SK-N-SH treated with all-trans-retinoic acid at 6 μM for 48 hours (cell line): Measurements from ENCODE around the gene HECTD4.
"Not testable (repeated sequence)": the region's sequence is repeated elsewhere in the genome, so short reads cannot be mapped to it uniquely, and the experiment has no call there.

Source experiments
- ATAC-seq: fragments of 200-7000 bp; cut with Tn5 transposase; 3 replicates; pipeline ENCODE4 v1.9.1; 2020; ENCODE audit warnings: mild to moderate bottlenecking, moderate library complexity
- ARNTL ChIP-seq: fragments of 450-650 bp; formaldehyde crosslinking; IDR thresholded peaks from 2 replicates; pipeline ENCODE4 v1.5.0; 2020; ENCODE audit warnings: low read depth, mild to moderate bottlenecking, moderate library complexity, borderline replicate concordance
- BACH2 ChIP-seq: fragments of 250-450 bp; sonication (Bioruptor Pico); IDR thresholded peaks from 2 replicates; pipeline ENCODE4 v1.9.0; 2021; ENCODE audit warnings: mild to moderate bottlenecking, borderline replicate concordance
- CREB5 ChIP-seq: fragments of 250-450 bp; sonication (Bioruptor Pico); IDR thresholded peaks from 2 replicates; pipeline ENCODE4 v1.5.1; 2020; ENCODE audit warnings: low read depth, mild to moderate bottlenecking, moderate library complexity
- CSDC2 ChIP-seq: fragments of 250-450 bp; sonication (Bioruptor Pico); IDR thresholded peaks from 2 replicates; pipeline ENCODE4 v1.5.0; 2020; ENCODE audit warnings: mild to moderate bottlenecking, moderate library complexity
- CSRNP3 ChIP-seq: fragments of 250-450 bp; sonication (Bioruptor Pico); IDR thresholded peaks from 2 replicates; pipeline ENCODE4 v1.5.1; 2021; ENCODE audit warnings: mild to moderate bottlenecking, moderate library complexity
- ESRRG ChIP-seq: fragments of 250-450 bp; sonication (Bioruptor Pico); IDR thresholded peaks from 2 replicates; pipeline ENCODE4 v1.6.1; 2021; ENCODE audit warnings: mild to moderate bottlenecking
- GLIS3 ChIP-seq: fragments of 250-450 bp; sonication (Bioruptor Pico); IDR thresholded peaks from 2 replicates; pipeline ENCODE4 v1.5.0; 2020; ENCODE audit warnings: mild to moderate bottlenecking, moderate library complexity
- ISL1 ChIP-seq: fragments of 250-450 bp; sonication (Bioruptor Pico); IDR thresholded peaks from 2 replicates; pipeline ENCODE4 v2.1.2; 2022; ENCODE audit warnings: mild to moderate bottlenecking, moderate library complexity
- OSR1 ChIP-seq: fragments of 250-450 bp; sonication (Bioruptor Pico); IDR thresholded peaks from 2 replicates; pipeline ENCODE4 v1.8.0; 2022; ENCODE audit warnings: moderate library complexity, mild to moderate bottlenecking, inconsistent platforms
- PATZ1 ChIP-seq: fragments of 250-450 bp; sonication (Bioruptor Pico); IDR thresholded peaks from 2 replicates; pipeline ENCODE4 v1.8.0; 2020; ENCODE audit warnings: mild to moderate bottlenecking, moderate library complexity, borderline replicate concordance
- PPARA ChIP-seq: fragments of 250-450 bp; sonication (Bioruptor Pico); IDR thresholded peaks from 2 replicates; pipeline ENCODE4 v1.5.0; 2020; ENCODE audit warnings: mild to moderate bottlenecking, borderline replicate concordance
- RARB ChIP-seq: fragments of 250-450 bp; sonication (Bioruptor Pico); IDR thresholded peaks from 2 replicates; pipeline ENCODE4 v1.8.0; 2021; ENCODE audit warnings: mild to moderate bottlenecking, moderate library complexity
- SNAI2 ChIP-seq: fragments of 250-450 bp; sonication (Bioruptor Pico); IDR thresholded peaks from 2 replicates; pipeline ENCODE4 v1.5.0; 2020; ENCODE audit warnings: mild to moderate bottlenecking, moderate library complexity
- TCF4 ChIP-seq: fragments of 250-450 bp; sonication (Bioruptor Pico); IDR thresholded peaks from 2 replicates; pipeline ENCODE4 v1.8.0; 2021; ENCODE audit warnings: mild to moderate bottlenecking, moderate library complexity, borderline replicate concordance
- TOX ChIP-seq: fragments of 250-450 bp; sonication (Bioruptor Pico); IDR thresholded peaks from 2 replicates; pipeline ENCODE4 v1.8.0; 2021; ENCODE audit warnings: mild to moderate bottlenecking, moderate library complexity, borderline replicate concordance
- TSHZ2 ChIP-seq: fragments of 250-450 bp; sonication (Bioruptor Pico); IDR thresholded peaks from 2 replicates; pipeline ENCODE4 v1.5.0; 2020; ENCODE audit warnings: mild to moderate bottlenecking, moderate library complexity
- ZC3H10 ChIP-seq: fragments of 250-450 bp; sonication (Bioruptor Pico); IDR thresholded peaks from 2 replicates; pipeline ENCODE4 v1.5.1; 2021; ENCODE audit warnings: mild to moderate bottlenecking, moderate library complexity
- ZFP3 ChIP-seq: fragments of 250-450 bp; sonication (Bioruptor Pico); IDR thresholded peaks from 2 replicates; pipeline ENCODE4 v1.5.0; 2020; ENCODE audit warnings: mild to moderate bottlenecking, moderate library complexity
- ZFP30 ChIP-seq: fragments of 450-650 bp; formaldehyde crosslinking; IDR thresholded peaks from 2 replicates; pipeline ENCODE4 v1.5.0; 2022; ENCODE audit warnings: mild to moderate bottlenecking, moderate library complexity
- ZNF565 ChIP-seq: fragments of 450-650 bp; formaldehyde crosslinking; conservative IDR thresholded peaks from 2 replicates; pipeline ENCODE4 v1.5.0; 2020; ENCODE audit warnings: low read depth, mild to moderate bottlenecking, moderate library complexity
- ZNF70 ChIP-seq: fragments of 450-650 bp; formaldehyde crosslinking; IDR thresholded peaks from 2 replicates; pipeline ENCODE4 v1.5.0; 2020; ENCODE audit warnings: mild to moderate bottlenecking, moderate library complexity
- ZNF8 ChIP-seq: fragments of 450-650 bp; formaldehyde crosslinking; IDR thresholded peaks from 2 replicates; pipeline ENCODE4 v1.5.0; 2020; ENCODE audit warnings: mild to moderate bottlenecking, moderate library complexity

Gene HECTD4

GRCh38 chr12:112401903-112402498 lies 19.8 kb upstream of the HECTD4 start:
- peak; percentile 30 for ATAC-seq
- peak; percentile 67; the same call in 1 of the 2 replicates for TF ChIP-seq ZNF8 (CRISPR knock-in tag)
- no peak for TF ChIP-seq ZC3H10 (CRISPR knock-in tag)

GRCh38 chr12:112401054-112401453 lies 18.8 kb upstream of the HECTD4 start:
- TF ChIP-seq ESRRG (CRISPR knock-in tag) = no peak
- no peak for TF ChIP-seq ISL1
- no peak for TF ChIP-seq ZNF565 (CRISPR knock-in tag)
- no peak for TF ChIP-seq OSR1
- TF ChIP-seq ZNF70 (CRISPR knock-in tag) = no peak
- TF ChIP-seq TOX = no peak
- TF ChIP-seq TCF4 (CRISPR knock-in tag) = no peak
- no peak for TF ChIP-seq ZC3H10 (CRISPR knock-in tag)
- no peak for TF ChIP-seq PATZ1
- TF ChIP-seq PPARA = no peak
- ATAC-seq = no peak

- TF ChIP-seq ZFP30 (CRISPR knock-in tag) (no peak), SNAI2 (CRISPR knock-in tag) (no peak), ZNF8 (CRISPR knock-in tag) (no peak), PPARA (no peak), GLIS3 (CRISPR knock-in tag) (no peak), TSHZ2 (CRISPR knock-in tag) (no peak), ESRRG (CRISPR knock-in tag) (no peak), ZNF565 (CRISPR knock-in tag) (no peak), OSR1 (no peak), BACH2 (no peak), CSDC2 (no peak), TOX (no peak), ZC3H10 (CRISPR knock-in tag) (no peak), ZFP3 (CRISPR knock-in tag) (no peak), ARNTL (CRISPR knock-in tag) (no peak), RARB (no peak), TCF4 (CRISPR knock-in tag) (no peak)
- ATAC-seq = no peak
Measured at GRCh38 chr12:112393328-112393727, 11.1 kb upstream of the HECTD4 start.

- not testable (repeated sequence) for ATAC-seq
Measured at GRCh38 chr12:112389922-112390654, 7.9 kb upstream of the HECTD4 start.

GRCh38 chr12:112389228-112389627 lies 7.0 kb upstream of the HECTD4 start:
- ATAC-seq = no peak
- no peak for TF ChIP-seq GLIS3 (CRISPR knock-in tag)
- no peak for TF ChIP-seq ZFP30 (CRISPR knock-in tag)
- TF ChIP-seq ZFP3 (CRISPR knock-in tag) = no peak
- no peak for TF ChIP-seq CSRNP3 (CRISPR knock-in tag)
- TF ChIP-seq CREB5 (CRISPR knock-in tag) = no peak
- no peak for TF ChIP-seq ESRRG (CRISPR knock-in tag)
- no peak for TF ChIP-seq OSR1
- no peak for TF ChIP-seq TSHZ2 (CRISPR knock-in tag)
- TF ChIP-seq ZNF8 (CRISPR knock-in tag) = no peak
- no peak for TF ChIP-seq PATZ1
- TF ChIP-seq ZNF565 (CRISPR knock-in tag) = no peak
